MV-4-11 (cell line): Measurements from ENCODE around the gene SLC8A2.

Source experiments
- DNase-seq: peaks from one replicate; lab custom pipeline; 2025; lab: John Stamatoyannopoulos, UW

Gene SLC8A2

DNA sequence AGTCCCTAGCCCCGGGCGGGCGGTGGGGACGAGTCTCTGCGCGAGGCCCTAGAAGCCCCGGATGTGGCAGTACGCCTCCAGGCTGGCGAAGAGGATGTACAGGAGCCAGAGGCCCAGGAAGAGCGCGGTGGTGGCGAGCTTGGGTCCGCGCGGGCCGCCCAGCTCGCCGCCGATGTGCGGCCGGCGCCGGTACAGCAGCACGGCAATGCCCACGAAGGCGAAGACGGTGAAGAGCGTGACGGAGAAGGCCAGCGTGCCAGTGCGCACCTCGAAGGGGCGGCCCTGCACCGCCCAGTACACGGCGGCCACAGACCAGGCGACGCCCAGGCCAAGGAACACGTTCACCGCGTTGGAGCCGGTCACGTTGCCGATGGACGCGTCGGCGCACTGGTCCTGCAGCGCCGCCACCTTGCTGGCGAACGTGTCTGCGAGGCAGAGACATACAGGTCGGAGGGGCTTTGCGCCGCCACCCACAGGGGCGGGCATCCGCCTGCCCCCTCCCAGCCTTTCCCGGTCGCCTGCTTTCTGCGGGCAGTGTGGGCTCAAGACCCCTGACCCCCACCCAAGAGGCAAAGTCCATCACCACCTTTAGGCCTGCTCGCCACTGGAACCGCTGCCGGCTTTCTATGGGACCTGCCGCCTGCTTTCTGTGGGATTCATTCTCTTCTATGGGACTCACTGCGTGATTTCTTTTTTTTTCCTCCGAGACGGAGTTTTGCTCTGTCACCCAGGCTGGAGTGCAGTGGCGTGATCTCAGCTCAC is 41.5 kb downstream of the SLC8A2 start:
- DNase-seq, result no peak

DNA sequence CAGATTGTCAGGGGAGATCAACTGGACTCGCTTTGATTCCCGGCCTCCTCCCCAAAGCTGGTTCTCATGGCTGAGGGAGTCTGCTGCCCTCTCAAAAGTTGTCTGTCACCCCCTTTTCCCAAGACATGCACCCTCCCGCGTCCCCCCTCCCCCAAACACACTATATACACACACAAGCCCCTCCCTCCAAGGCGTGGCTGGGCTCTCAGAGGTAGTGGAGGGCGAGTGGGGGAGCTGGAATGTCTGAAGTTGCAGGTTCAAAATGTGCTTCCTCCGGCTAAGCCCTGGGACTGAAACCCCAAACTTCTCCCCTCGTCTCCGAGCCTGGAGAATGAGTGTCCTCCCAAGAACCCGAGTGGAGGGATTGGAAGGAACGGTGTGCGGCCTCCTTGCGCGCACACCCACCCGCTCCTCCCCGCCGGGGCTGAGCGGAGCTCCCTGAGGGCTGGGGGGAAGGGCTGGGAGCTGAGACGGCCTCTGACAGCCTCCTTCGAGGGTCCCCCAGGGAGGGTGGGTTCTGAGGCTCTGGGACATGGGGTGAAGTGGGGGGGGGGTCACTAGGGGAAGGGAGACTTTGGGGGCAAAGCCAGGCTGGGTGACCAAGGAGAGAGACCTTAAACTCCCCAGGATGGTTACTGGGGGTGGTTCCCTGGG is 42.4 kb downstream of the SLC8A2 start:
- DNase-seq, result no peak

DNA sequence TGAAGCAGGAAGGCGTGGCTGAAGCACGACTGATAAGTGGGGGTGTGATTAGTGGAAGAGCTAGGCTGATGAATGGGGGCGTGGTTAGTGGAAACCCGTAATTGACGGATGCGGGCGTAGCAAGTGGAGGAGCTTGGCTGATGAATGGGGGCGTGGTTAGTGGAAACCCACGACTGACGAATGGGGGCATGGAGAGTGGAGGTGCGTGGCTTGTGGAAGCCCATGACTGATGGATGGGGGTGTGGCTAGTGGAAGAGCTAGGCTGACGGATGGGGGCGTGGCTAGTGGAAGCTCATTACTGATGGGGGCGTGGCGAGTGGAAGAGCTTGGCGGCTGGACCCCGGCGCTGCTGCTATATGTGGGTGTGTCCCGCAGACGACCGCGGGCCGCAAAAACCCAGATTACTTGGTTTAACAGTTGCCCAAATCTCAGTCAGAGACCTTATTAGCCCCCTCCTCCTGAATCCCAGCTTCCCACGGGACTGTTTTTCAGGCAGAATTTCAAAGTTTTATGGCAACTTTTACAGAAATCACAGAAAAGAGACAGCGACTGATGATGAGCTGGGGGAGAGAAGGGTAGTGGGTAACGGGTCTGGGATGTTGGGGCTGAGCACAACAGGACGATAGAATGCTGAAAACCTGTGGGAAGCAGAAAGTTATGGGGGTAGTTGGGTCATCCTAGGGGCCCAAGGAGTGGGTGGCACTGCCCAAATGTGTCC is 43.4 kb downstream of the SLC8A2 start:
- DNase-seq, result peak; percentile 96

DNA sequence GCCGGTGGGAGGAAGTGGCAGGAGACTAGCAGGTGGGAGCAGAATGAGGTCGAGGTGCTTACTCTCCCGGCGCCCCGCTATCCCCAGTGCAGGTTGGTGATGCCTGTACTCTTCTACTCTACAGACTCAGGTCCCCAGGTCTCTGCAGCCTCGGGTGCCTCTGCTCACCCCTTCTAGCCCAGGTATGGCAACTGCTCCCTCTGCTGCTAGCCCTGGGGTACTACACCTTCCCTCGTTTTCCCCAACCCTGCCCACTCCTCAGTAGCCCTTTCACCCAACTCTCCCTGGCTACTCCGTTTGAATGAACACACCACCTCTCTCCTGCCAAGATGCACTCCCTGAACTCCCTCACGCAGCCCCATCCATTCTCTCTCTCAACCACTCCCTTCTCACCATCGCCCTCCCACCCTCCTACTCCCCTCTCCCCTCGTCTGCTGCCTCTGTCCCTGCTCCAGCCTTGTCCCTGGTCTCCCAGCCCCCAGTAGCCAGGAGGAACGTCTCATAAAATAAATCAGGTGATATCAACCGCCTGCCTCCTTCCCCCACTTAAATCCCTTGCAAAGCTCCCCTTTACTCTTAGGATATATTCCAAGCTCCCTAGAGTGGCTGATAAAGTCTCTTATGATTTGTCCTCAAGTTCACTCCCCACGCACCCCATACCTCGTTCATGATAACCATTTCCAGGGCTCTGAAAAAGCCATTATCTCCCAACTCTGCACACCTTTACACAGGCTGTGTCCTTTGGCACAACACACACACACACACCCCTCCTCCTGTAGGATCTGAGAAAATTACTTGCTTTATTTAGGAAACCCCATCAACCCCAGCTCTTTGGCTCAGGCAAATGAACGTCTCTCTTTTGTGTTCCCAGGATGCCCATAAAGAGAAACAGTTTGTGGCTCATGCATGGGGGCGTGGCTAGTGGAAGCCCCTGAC is 44.2 kb downstream of the SLC8A2 start:
- DNase-seq, result peak; percentile 28

DNA sequence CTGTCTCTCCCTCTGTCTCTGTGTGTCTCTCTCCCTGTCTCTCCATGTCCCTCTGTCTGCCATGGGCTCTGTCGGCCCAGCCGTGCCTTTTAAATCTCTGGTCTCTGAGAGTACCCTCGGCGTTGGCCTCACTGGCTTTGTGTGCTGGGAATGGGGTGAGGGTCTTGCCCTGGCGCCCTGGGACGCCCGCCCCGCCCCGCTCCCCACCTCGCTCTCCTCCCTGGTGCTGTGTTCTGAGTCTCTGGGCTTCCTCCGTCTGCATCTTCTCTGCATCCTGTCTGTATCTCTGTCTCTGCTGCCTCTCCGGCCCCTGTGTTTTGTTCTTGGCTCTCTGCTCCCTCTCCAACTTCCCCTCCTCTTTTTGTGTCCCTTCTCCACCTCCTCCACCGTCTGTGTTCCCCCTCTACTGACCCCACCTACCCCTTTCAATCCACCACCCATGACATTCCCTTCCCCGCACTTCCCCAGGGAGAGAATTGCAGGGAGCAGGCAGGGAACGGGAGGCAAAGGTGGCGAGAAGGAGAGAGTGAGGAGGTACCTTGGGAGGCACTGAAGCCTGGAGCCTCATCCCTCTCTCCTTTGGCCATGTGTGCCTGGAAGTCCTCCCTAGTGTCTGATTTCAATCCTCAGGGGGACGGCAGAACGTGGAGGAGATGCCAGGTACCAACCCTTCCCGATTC is 48.4 kb downstream of the SLC8A2 start:
- no peak for DNase-seq

DNA sequence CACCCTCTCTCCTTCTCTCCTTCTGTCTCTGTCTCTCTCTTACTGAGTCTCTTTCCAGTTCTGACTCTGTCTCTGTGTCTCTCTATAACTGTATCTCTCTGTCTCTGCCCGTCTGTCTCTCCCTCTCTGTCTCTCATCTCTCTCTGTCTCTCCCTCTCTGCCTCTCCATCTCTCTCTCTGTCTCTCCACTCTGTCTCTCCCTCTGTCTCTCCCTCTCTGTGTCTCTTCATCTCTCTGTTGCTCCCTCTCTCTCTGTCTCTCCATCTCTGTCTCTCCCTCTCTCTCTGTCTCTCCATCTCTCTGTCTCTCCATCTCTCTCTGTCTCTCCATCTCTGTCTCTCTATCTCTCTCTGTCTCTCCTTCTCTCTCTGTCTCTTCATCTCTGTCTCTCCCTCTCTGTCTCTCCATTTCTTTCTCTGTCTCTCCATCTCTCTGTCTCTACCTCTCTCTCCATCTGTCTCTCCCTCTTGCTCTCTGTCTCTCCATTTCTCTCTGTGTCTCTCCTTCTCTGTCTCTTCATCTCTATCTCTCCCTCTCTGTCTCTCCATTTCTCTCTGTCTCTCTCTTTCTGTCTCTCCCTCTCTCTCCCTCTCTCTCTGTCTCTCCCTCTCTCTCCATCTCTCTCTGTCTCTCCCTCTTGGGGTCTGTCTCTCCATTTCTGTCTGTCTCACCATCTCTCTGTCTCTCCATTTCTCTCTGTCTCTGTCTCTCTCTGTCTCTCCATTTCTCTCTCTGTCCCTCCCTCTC is 49.1 kb downstream of the SLC8A2 start:
- no peak for DNase-seq

DNA sequence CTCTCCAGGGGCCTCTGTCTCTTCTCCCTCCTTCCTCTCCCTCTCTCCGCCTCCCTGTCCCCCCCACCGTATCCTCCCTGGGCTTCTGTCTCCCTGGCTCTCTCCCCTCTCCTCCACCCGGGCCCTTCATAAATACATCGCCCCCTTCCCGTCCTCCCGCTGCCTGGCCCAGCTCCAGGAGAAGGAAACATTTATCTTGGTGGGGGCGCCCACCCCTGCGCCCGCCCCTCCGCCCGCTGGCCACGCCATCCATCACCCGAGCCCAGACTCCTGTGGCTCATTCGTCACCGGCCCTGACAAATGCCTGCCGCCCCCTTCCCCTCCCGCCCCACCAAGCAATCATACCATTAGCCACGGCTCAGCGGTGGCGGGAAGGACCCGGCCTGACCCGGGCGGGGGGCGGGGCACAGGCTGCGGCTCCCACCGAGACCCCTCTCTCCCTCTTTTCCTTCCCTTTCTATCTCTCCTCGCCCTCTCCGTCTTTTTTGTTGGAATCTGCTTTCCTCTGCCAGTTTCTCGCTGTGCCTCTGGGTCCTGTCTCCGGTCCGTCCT is 49.8 kb downstream of the SLC8A2 start:
- DNase-seq, result no peak

DNA sequence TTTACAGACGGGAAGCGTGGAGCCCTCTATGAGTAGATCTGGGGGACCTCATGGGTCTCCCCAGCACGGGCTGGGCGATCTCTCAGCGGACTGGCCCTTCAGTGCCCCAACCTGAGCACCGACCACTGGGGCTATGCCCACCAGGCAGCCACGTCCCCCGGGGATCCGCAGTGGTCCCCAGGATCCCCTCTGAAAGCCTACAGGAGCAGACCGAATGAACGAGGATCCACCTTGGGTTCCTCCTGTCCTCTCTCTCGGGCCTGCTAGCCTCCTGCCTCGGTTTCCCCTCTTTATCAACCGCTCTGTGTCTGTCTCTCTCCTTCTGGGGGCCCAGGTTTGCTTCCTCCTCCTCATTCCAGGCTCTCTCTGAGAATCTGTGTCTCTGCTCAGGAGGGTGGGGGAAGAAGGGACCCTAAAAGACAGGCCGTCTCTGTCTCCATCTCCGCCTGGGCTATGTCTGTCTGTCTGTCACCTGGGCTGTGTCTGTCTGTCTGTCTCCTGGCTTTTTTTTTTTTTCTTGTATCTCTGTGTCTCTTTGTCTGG is 50.4 kb downstream of the SLC8A2 start:
- no peak for DNase-seq

DNA sequence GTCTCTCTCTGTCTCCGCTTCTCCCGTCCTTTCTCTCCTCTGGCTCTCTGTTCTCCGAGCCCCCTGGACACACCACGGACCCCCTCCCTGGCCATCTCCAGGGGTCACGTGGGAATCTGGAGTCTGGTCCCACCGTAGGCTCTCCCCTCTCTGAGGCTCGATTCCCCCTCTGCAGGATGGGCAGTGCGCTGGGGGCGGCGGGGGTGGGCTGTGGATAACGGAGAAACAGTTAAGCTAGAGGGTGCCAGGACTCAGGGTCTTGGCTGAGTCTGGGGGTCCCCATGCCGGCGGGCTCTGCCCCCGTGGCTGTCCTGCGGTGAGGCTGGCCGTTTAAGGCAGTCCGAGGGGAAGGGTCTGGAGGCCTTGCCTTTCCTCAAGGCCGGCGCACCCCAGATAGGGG is 51.9 kb downstream of the SLC8A2 start:
- no peak for DNase-seq

DNA sequence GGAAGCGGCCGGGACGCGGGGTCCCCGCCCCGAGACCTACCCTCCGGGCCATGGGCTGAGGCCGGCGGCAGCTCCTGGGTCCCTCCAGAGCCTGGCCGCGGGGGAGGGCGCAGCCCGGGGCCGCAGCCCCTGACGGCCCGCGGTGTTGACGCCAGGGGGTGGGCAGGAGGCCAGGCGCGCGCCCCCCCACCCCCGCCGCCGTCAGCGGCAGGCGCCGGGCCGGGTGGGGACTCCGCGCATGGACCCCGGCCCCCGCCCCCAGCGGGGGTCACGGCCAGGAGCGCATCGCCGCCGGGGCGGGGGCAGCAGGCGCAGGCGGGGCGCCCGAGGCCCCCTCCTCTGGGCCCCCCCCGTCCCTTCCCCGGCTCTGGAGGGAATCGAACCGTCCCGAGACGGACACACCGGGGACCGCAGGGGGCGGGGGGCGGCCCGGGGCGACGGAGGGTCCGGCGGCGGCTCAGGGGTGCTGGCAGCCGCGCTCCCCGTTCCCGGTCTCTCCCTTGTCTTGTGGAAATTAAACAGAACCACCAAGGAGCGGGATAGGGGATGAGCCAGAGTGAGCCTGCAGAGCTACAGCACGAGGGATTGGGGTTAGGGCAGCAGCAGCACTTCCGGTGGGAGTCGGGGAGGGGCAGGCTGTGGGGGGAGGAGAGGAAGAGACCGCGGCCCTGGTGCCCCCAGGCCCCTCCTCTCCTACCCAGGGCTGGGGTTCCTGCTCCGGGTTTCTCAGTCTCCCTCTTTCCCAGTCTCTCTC is 52.5 kb downstream of the SLC8A2 start, which contains the start of gene MEIS3:
Gene MEIS3, minus strand, starts transcription at position 498 of the 754 bp plus-strand sequence. Its CDS starts 446 bp downstream, at position 52.
- DNase-seq, result no peak

DNA sequence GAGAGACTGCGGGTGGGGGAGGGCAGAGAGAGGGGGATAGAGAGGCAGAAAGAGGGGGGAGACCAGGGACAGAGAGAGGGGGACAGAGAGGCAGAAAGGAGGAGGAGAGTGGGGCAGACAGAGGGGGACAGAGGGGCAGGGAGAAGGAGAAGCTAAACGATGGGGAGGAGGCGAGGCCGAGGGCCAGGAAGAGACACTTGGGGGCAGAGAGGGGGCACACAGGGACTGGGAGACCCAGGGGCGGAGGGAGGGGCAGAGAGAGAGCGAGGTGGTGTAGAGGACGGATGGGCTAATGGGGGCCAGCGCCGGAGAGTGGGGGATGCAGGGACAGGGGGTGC is 53.0 kb downstream of the SLC8A2 start:
- DNase-seq, result no peak

DNA sequence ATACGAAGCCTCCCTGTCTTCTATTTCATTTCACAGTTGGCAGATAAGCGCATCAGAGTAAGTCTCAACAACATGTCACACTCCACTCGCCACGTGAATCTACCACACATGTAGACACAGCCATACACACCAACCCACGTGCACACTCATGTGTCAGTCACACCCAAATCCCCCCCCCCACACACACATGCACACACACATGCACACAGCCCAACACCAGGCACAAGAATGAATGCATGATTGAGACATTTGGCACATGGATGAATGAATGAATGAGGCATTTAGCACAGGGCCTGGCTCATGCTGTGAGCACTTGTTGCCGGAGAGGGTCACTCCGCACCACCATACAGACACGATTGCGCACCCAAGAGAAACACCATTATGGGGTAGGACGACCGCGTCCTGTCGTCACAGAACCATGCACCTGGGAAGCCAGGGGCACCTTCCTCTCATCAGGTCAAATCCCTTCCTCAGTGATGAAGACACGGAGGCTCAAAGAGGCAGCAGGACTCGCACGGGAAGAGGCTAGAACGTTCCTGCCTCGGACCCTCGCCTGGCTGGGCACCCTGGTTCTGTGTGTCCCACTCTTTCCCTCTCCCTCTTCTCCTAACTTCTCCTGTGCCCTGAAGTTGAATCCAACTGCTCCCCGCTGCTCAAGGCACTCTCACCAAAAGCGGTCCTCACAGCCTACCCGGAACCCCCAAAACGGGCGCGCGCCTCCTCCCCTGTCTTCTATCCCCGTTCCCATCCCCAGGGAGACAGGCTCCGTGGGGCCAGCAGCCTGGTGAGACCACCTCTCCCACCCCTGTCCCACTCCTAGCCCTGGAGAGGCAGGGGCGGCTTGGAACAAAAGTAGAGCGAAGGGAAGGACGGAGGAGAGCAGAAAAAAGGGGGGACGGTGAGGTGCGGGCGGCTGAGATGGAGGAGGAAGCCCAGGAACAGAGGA is 53.7 kb downstream of the SLC8A2 start:
- no peak for DNase-seq

DNA sequence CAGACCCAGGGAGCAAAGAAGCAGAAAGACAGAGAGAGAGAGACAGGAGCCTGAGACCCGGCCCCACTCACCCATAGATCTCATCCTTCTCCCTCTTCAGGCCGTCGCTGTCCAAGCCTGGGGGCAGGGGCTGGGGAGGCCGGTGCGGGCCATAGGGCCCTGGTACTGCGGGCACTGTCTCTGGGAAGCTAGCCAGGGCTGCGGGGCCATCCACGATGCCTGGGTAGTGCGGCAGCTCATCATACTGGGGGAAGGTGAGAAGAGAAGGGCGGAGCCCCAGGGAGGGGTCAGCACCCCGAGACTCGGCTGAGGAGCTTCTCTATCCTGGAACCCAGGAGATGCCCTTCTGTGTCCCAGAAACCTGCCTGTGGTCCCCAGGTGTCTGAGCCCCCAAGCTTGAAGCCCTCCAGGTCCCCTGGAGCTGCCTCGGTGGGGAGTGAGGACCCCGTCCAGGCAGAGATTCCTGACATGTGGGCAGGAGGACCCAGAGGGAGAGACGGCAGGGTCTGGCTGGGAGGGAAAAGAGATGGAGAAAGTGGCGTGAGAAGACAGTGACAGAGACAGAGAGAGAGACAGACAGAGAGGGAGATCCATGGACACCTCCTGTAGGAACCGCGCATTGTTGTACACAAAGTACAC is 54.5 kb downstream of the SLC8A2 start:
- DNase-seq, result no peak

DNA sequence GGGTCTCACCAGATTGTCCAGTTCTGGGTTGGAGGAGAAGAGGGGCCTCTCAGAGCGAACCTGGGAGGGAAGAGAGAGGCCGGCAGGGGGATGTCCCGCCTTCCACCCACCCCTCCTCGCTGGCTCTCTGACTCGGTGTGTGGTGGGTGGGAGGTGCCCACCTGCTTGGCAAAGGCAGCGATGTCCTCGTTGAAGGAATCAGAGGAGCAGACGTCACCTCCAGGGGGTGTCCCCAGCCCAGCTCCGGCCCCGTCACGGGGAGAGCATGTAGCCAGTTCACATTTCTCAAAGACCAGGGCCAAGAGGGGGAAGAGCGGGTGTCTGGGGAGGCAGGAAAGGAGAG is 55.1 kb downstream of the SLC8A2 start:
- DNase-seq, result no peak

DNA sequence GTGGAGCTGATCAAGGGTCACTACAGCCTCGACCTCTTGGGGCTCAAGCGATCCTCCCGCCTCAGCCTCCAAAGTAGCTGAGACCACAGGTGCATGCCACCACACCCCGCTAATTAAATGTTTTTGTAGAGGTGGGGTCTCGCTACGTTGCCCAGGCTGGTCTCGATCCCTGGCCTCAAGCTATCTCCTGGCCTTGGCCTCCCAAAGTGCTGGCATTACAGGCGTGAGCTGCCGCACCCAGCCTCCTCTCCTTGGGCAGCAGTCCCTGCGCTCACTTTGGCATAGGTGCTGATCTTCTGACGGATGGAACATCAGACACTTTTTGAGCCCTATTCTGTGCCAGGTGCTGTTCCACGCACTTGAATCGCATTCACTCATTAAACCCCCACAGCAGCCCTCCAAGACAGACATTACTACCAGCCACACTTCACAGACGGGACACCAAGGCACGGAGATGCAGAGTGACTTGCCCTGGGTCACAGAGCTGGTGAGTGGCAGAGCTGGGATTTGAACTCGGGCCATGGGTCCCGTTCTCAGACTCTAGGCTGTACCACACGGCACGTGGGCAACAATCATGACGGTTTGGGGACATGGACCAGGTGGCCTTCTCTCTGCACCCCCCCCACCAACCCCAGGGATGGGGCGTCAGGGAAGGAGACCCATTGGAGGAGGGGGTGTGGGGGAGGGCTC is 55.6 kb downstream of the SLC8A2 start:
- no peak for DNase-seq

DNA sequence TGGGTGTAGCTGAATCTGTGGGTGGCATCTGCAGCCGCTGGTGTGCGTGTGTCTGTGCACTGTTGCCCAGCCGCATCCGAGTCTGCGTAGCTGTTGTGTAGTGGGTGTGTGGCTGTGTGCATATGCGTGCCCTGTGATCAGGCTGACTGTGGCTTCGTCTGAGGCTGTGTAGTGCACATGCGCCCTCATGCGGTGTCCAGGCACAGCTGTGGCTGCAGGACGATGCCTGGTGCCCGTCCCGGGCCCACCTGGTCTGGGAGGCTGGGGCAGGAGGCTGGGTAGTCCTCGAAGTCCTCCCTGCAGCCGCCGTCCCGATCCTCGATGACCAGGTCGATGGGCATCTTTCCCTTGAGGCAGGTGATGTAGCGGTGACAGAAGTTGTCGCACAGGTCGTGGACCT is 57.2 kb downstream of the SLC8A2 start:
- DNase-seq, result peak; percentile 50

DNA sequence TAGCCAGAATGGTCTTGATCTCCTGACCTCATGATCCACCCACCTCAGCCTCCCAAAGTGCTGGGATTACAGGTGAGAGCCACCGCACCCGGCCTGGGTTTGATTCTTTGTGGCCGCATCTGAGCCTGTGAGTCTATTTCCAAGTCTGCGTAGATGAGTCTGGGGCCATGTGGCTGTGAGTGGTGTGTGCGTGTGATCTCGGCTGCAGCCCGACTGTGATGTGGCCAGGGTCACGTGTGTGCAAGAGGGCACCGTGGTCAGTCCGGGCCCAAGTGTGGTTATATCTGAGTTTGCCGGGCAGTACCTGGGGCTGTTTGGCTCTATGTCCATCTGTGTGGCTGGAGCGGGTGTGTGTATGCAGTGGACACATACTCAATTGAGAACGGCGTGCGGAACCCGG is 57.8 kb downstream of the SLC8A2 start:
- DNase-seq, result no peak
